Stimulated activated CD8-positive, alpha-beta memory T cell treated with anti-CD3 and anti-CD28 coated beads, Interleukin-12 subunit alpha, Interleukin-12 subunit beta, amount 100 ng/mL, for 1 hour (primary cell): ENCODE data around the gene NFIA.

ENCODE experiments used
- DNase-seq: peaks from one replicate; pipeline ENCODE4 v3.0.0-alpha.2; 2020; ENCODE audit warnings: low read depth

NFIA gene

GRCh38 chr1:61215676-61216289, 133.4 kb downstream of the NFIA start:
- no peak for DNase-seq

- no peak for DNase-seq
Measured at GRCh38 chr1:61220536-61220935, 138.2 kb downstream of the NFIA start.

GRCh38 chr1:61221642-61222041, 139.3 kb downstream of the NFIA start:
- no peak for DNase-seq

GRCh38 chr1:61222240-61222639, 139.9 kb downstream of the NFIA start:
- no peak for DNase-seq

- DNase-seq: no peak
Measured at GRCh38 chr1:61223140-61223539, 140.8 kb downstream of the NFIA start.

- no peak for DNase-seq
Measured at GRCh38 chr1:61224609-61225008, 142.2 kb downstream of the NFIA start.

- no peak for DNase-seq
Measured at GRCh38 chr1:61225478-61225877, 143.1 kb downstream of the NFIA start.

- DNase-seq: no peak
Measured at GRCh38 chr1:61226791-61227567, 144.6 kb downstream of the NFIA start.

GRCh38 chr1:61227857-61228550, 145.6 kb downstream of the NFIA start:
- no peak for DNase-seq

- no peak for DNase-seq
Measured at GRCh38 chr1:61230523-61230922, 148.2 kb downstream of the NFIA start.

- no peak for DNase-seq
Measured at GRCh38 chr1:61231795-61232194, 149.4 kb downstream of the NFIA start.

- no peak for DNase-seq
Measured at GRCh38 chr1:61233121-61233660, 150.8 kb downstream of the NFIA start.

- DNase-seq: no peak
Measured at GRCh38 chr1:61234587-61234919, 152.2 kb downstream of the NFIA start.

- DNase-seq: no peak
Measured at GRCh38 chr1:61237147-61237546, 154.8 kb downstream of the NFIA start.

- DNase-seq: no peak
Measured at GRCh38 chr1:61237659-61238358, 155.4 kb downstream of the NFIA start.

GRCh38 chr1:61238359-61238665, 156.0 kb downstream of the NFIA start:
- no peak for DNase-seq

GRCh38 chr1:61240878-61241277, 158.5 kb downstream of the NFIA start:
- no peak for DNase-seq

- no peak for DNase-seq
Measured at GRCh38 chr1:61241411-61241838, 159.1 kb downstream of the NFIA start.

- no peak for DNase-seq
Measured at GRCh38 chr1:61241973-61242381, 159.6 kb downstream of the NFIA start.

GRCh38 chr1:61244114-61244513, 161.8 kb downstream of the NFIA start:
- no peak for DNase-seq

- no peak for DNase-seq
Measured at GRCh38 chr1:61245696-61246400, 163.5 kb downstream of the NFIA start.
